ENCODE measurements around the gene RANBP9. TPM values are rescaled to one million over a fixed set of nuclear protein-coding genes. Genes with fewer than 3 reads are reported as not detected.
A peak's percentile ranks its signal among the peaks of the same experiment; 100 is the strongest.

Gene RANBP9
- total and polyA plus RNA-seq, 9 of the 15 experiments (the other 6 are each of a cell fraction or from before 2014, with no cell fraction given), result 27.5 to 130 (median 61.5) TPM

DNA sequence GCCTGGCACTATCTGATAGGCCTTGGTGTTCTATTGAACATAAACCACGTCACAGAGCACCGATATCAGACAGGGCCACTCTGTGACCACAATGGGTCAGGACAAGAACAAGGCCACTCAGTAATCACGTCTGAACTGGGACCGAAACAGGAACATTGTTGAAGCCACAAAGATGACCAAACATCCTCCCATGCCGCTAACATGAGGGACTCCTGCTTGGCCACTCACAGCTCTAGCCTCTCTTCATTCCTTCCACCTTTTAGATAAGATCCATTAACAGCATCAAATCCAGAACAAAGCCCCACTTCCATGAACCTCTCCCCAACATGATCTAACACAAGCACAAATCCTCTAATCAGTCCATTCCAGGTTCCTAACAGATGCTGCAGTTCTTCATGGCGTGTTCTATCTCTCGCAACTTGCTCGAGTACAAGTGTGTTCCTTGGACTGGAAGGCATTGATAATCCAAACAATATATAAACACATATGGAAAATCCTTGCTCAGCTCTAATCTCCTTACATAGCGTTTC is 129.9 kb downstream of the RANBP9 start:
- intact Hi-C loops (cut with micrococcal nuclease), result no loop called here
- TF ChIP-seq CXXC5 (CRISPR knock-in tag; IDR thresholded peaks at IDR 0.05), result peak; percentile 48; the same call in 1 of the 2 replicates
- TF ChIP-seq CC2D1A (IDR thresholded peaks at IDR 0.05), result peak; percentile 78; the same call in 1 of the 2 replicates
- TF ChIP-seq RCOR1 (IDR thresholded peaks at IDR 0.05; ENCODE audit: borderline replicate concordance in 1 of 2, low read depth in 2 of 2, low read length in 2 of 2), result peak in 1 of 2 experiments; percentile 53; a peak in 2 of 4 replicates
- no peak for TF ChIP-seq ZNF431 (CRISPR knock-in tag; IDR thresholded peaks at IDR 0.05)
- no peak for TF ChIP-seq WHSC1 (IDR thresholded peaks at IDR 0.05; ENCODE audit: low read length)
- TF ChIP-seq, protein P1, sequence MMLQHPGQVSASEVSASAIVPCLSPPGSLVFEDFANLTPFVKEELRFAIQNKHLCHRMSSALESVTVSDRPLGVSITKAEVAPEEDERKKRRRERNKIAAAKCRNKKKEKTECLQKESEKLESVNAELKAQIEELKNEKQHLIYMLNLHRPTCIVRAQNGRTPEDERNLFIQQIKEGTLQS (IDR thresholded peaks at IDR 0.05), result no peak
- TF ChIP-seq, protein P1 (CRISPR knock-in tag; conservative IDR thresholded peaks at IDR 0.05), result 0 out of 2 replicates have a peak, but pooled peaks have one; percentile 26
- TF ChIP-seq THRB (CRISPR knock-in tag; conservative IDR thresholded peaks at IDR 0.05), result 0 out of 2 replicates have a peak, but pooled peaks have one; percentile 32
- peak; percentile 88 for TF ChIP-seq TAL1 (IDR thresholded peaks at IDR 0.05)
- TF ChIP-seq HDAC3 (IDR thresholded peaks at IDR 0.05; ENCODE audit: borderline replicate concordance, partially characterized antibody), result no peak
- no peak for TF ChIP-seq DNMT1 (IDR thresholded peaks at IDR 0.05)
- peak; percentile 40; the same call in 1 of the 2 replicates for TF ChIP-seq FOXM1 (IDR thresholded peaks at IDR 0.05; ENCODE audit: low read depth)
- TF ChIP-seq FOXM1 (CRISPR knock-in tag; IDR thresholded peaks at IDR 0.05; ENCODE audit: low read depth), result no peak
- TF ChIP-seq BHLHE40 (IDR thresholded peaks at IDR 0.05; ENCODE audit: low read length), result 0 out of 2 replicates have a peak, but pooled peaks have one; percentile 3
- peak; percentile 66 for TF ChIP-seq NFIC (IDR thresholded peaks at IDR 0.05)
- TF ChIP-seq CREM (IDR thresholded peaks at IDR 0.05; ENCODE audit: low read depth), result peak; percentile 61
- TF ChIP-seq, protein P2, sequence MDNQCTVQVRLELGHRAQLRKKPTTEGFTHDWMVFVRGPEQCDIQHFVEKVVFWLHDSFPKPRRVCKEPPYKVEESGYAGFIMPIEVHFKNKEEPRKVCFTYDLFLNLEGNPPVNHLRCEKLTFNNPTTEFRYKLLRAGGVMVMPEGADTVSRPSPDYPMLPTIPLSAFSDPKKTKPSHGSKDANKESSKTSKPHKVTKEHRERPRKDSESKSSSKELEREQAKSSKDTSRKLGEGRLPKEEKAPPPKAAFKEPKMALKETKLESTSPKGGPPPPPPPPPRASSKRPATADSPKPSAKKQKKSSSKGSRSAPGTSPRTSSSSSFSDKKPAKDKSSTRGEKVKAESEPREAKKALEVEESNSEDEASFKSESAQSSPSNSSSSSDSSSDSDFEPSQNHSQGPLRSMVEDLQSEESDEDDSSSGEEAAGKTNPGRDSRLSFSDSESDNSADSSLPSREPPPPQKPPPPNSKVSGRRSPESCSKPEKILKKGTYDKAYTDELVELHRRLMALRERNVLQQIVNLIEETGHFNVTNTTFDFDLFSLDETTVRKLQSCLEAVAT (IDR thresholded peaks at IDR 0.05), result peak in 1 of 2 experiments; percentile 49; a peak in 1 of 4 replicates
- TF ChIP-seq, protein P3, sequence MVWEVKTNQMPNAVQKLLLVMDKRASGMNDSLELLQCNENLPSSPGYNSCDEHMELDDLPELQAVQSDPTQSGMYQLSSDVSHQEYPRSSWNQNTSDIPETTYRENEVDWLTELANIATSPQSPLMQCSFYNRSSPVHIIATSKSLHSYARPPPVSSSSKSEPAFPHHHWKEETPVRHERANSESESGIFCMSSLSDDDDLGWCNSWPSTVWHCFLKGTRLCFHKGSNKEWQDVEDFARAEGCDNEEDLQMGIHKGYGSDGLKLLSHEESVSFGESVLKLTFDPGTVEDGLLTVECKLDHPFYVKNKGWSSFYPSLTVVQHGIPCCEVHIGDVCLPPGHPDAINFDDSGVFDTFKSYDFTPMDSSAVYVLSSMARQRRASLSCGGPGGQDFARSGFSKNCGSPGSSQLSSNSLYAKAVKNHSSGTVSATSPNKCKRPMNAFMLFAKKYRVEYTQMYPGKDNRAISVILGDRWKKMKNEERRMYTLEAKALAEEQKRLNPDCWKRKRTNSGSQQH (CRISPR knock-in tag; IDR thresholded peaks at IDR 0.05), result 0 out of 2 replicates have a peak, but pooled peaks have one; percentile 23
- peak; percentile 71 for TF ChIP-seq KLF16 (IDR thresholded peaks at IDR 0.05)

More for the DNA sequence above, 129.9 kb downstream of the RANBP9 start:
- CTCF ChIA-PET (ENCODE audit: low intra/inter-chr PET ratio), result no interaction called here
- POLR2A ChIA-PET, result no interaction called here
- 10% methylated on average over 9 of the region's 9 CpGs for WGBS (ENCODE audit: insufficient coverage, low coverage, missing lambda C conversion rate)
- no peaks in the 10 kb centered on the region for H3K9me1 ChIP-seq (ENCODE audit: control insufficient read depth, insufficient read depth, low read length)
- H3K9me3 ChIP-seq (replicated peaks; ENCODE audit: control insufficient read depth, insufficient read depth, low read depth, low read length), result peaks cover 4% of the 10 kb centered on the region
- H3K36me3 ChIP-seq (ENCODE audit: control insufficient read depth, insufficient read depth, low read length), result no peaks in the 10 kb centered on the region; the same call in 2 of the 3 replicates
- DNase-seq (ENCODE audit: extremely low read depth in 1 of 4, low spot score in 3 of 4) (peak in 3 of 4 experiments; percentile 32 to 70 (median 40)), FAIRE-seq (peak; percentile 76), ATAC-seq (peak; percentile 81)
- no peaks in the 10 kb centered on the region for H3K27me3 ChIP-seq (ENCODE audit: control insufficient read depth in 2 of 2, insufficient read depth in 2 of 2, low read length in 2 of 2)
- peaks cover 5 to 8% of the 10 kb centered on the region in 2 experiments; a peak in 3 of 5 replicates for H3K4me1 ChIP-seq (replicated peaks in 1 of 2; ENCODE audit: control insufficient read depth in 2 of 2, insufficient read depth in 2 of 2, low read length in 2 of 2)
- H4K20me1 ChIP-seq (replicated peaks; ENCODE audit: control insufficient read depth, insufficient read depth, low read length), result no peaks in the 10 kb centered on the region
- H3K27ac ChIP-seq (ENCODE audit: extremely low read depth, low read depth, low read length), result no peak overlapping the region
- in situ Hi-C loops (cut with MboI), result no loop called here
- H3K4me3 ChIP-seq, result no peak overlapping the region
- peak overlapping the region; percentile 18; the same call in 1 of the 2 replicates for H2AFZ ChIP-seq (ENCODE audit: low read depth, low read length)
- H3K79me2 ChIP-seq (ENCODE audit: control insufficient read depth, insufficient read depth, low read length), result peaks cover 3% of the 10 kb centered on the region; the same call in 1 of the 3 replicates
- H3K4me2 ChIP-seq (ENCODE audit: insufficient read depth, low read length), result 0 out of 2 replicates have a peak overlapping the region, but pooled peaks have one; percentile 38
- H3K9ac ChIP-seq (ENCODE audit: insufficient read depth in 1 of 2, low read depth in 2 of 2, low read length in 2 of 2), result no peak overlapping the region
- BruUV-seq (replicated peaks), result no TSS peak

Measured in K562 (cell line).